CD1c-positive myeloid dendritic cell (primary cell): ENCODE data around the gene HSPA8.
"Not testable (repeated sequence)": the region's sequence is repeated elsewhere in the genome, so short reads cannot be mapped to it uniquely, and the experiment has no call there.

Source experiments
- DNase-seq: peaks from one replicate; pipeline ENCODE4 v3.0.0-alpha.2; 2016; ENCODE audit errors: extremely low spot score

The HSPA8 gene

GRCh38 chr11:123072332-123072761 lies 10.4 kb upstream of the HSPA8 start:
- peak; percentile 52 for DNase-seq

- peak; percentile 63 for DNase-seq
Observed at GRCh38 chr11:123069908-123070821, 8.2 kb upstream of the HSPA8 start.

- no peak for DNase-seq
Observed at GRCh38 chr11:123065621-123066020, 3.7 kb upstream of the HSPA8 start.

- DNase-seq, result no peak
Observed at GRCh38 chr11:123063826-123064657, 2.1 kb upstream of the HSPA8 start.

GRCh38 chr11:123062892-123063825 lies 1.2 kb upstream of the HSPA8 start:
- DNase-seq, result peak; percentile 60

GRCh38 chr11:123062158-123062891 lies 389 bp upstream of the HSPA8 start:
- peak; percentile 100 for DNase-seq

- DNase-seq, result no peak
Observed at GRCh38 chr11:123060277-123061000, 1.5 kb downstream of the HSPA8 start.

GRCh38 chr11:123059041-123059920 lies 2.7 kb downstream of the HSPA8 start:
- DNase-seq, result not testable (repeated sequence)

- DNase-seq, result no peak
Observed at GRCh38 chr11:123057661-123058305, 4.2 kb downstream of the HSPA8 start.

GRCh38 chr11:123056835-123057491 lies 5.0 kb downstream of the HSPA8 start:
- DNase-seq, result no peak

GRCh38 chr11:123055191-123055901 lies 6.6 kb downstream of the HSPA8 start:
- no peak for DNase-seq

- peak; percentile 84 for DNase-seq
Observed at GRCh38 chr11:123054301-123055065, 7.5 kb downstream of the HSPA8 start.

GRCh38 chr11:123052901-123053721 lies 8.8 kb downstream of the HSPA8 start:
- no peak for DNase-seq

- DNase-seq, result no peak
Observed at GRCh38 chr11:123051634-123052033, 10.3 kb downstream of the HSPA8 start.

- no peak for DNase-seq
Observed at GRCh38 chr11:123051146-123051545, 10.8 kb downstream of the HSPA8 start.

- DNase-seq, result no peak
Observed at GRCh38 chr11:123047947-123048293, 14.0 kb downstream of the HSPA8 start.
